22Rv1 (cell line): ENCODE data around the gene MORN1.

ENCODE experiments used
- ZFX ChIP-seq: fragments of 450-650 bp; IDR thresholded peaks from 2 replicates; pipeline ENCODE4 v1.6.1; 2017; ENCODE audit warnings: antibody characterized with exemption, borderline replicate concordance
- TF ChIP-seq, protein P1 (sequence below): fragments of 450-650 bp; IDR thresholded peaks from 2 replicates; pipeline ENCODE4 v1.5.1; 2017; ENCODE audit warnings: mild to moderate bottlenecking

DNA sequence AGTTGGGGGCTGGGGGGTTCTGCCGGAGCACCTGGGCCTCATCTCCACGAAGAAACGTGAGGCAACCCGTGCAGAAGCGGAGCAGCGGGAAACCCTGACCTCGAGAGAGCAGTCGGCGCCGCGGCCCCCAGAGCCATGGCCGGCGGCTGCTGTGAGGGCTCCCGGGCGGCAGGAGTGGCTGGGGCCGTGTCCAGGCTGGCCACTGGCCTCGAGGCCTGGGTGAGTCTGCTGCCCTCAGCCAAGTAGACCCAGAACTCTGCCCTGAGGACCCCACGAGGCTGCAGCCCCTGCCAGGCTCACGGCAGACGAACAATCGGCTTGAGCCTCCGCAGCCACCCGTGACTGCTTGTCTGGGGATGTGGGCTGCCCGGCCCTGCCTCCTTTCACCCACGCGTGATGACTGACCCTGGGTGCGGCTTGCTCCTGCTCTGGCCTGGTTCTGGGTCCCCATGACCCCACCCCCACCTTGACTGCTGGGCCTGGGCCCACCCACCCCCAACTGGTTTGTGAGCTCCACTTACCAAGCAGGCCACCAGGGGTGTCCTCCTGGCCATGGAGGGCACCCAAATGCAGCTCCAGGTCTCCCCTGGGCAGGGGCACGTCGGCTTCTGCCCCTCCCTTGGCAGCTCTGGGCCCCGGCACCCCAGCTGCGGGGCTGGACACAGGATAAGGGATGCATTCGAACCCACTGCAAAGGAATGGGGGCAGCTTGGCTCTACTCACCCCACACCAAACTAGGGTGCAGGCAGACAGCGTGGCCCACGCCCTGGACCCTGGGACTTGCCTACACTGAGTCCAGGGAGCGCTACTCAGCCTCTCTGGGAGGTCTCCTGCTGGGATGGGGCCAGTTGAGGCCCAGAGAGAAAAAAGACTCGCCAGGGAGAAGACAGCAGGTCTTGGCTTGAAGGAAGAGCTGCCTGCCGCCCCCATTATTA lies 34.2 kb downstream of the MORN1 start:
- TF ChIP-seq, protein P1, sequence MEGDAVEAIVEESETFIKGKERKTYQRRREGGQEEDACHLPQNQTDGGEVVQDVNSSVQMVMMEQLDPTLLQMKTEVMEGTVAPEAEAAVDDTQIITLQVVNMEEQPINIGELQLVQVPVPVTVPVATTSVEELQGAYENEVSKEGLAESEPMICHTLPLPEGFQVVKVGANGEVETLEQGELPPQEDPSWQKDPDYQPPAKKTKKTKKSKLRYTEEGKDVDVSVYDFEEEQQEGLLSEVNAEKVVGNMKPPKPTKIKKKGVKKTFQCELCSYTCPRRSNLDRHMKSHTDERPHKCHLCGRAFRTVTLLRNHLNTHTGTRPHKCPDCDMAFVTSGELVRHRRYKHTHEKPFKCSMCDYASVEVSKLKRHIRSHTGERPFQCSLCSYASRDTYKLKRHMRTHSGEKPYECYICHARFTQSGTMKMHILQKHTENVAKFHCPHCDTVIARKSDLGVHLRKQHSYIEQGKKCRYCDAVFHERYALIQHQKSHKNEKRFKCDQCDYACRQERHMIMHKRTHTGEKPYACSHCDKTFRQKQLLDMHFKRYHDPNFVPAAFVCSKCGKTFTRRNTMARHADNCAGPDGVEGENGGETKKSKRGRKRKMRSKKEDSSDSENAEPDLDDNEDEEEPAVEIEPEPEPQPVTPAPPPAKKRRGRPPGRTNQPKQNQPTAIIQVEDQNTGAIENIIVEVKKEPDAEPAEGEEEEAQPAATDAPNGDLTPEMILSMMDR: no peak
- no peak for TF ChIP-seq ZFX
